Neural cell (in vitro differentiated cells): Measurements from ENCODE around the gene TMEFF2.

Experiments used
- EZH2 ChIP-seq: fragments of 200-600, 300-800 bp; shearing (Covaris generic), sonication (generic); IDR thresholded peaks from 2 replicates; pipeline ENCODE4 v1.6.1; 2014; ENCODE audit warnings: antibody characterized with exemption, low read length, borderline replicate concordance, mild to moderate bottlenecking; ENCODE audit not compliant: insufficient read depth, poor library complexity, severe bottlenecking
- TF ChIP-seq, protein P1 (sequence below): fragments of 450-650 bp; IDR thresholded peaks from 2 replicates; pipeline ENCODE4 v1.5.1; 2014; ENCODE audit warnings: antibody characterized with exemption, mild to moderate bottlenecking, moderate library complexity; ENCODE audit not compliant: poor library complexity, severe bottlenecking

DNA sequence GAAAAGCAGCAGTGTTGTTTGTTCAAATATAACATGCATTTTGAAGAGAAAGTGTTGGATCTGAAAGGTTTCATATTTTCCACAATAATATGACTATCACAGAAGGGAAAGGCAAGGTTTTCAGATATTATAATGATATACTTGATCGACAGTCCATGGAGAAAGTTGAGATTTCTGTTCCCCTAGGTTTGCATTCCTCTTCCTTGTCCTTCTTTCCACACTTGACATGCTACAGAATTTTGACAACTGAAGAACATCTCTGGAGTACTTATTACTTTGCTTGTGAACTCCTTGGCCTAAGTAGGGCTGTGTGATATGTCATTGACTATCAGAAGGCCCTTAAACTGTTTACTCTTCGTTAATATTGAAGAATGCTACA is 46.5 kb downstream of the TMEFF2 start:
- TF ChIP-seq, protein P1, sequence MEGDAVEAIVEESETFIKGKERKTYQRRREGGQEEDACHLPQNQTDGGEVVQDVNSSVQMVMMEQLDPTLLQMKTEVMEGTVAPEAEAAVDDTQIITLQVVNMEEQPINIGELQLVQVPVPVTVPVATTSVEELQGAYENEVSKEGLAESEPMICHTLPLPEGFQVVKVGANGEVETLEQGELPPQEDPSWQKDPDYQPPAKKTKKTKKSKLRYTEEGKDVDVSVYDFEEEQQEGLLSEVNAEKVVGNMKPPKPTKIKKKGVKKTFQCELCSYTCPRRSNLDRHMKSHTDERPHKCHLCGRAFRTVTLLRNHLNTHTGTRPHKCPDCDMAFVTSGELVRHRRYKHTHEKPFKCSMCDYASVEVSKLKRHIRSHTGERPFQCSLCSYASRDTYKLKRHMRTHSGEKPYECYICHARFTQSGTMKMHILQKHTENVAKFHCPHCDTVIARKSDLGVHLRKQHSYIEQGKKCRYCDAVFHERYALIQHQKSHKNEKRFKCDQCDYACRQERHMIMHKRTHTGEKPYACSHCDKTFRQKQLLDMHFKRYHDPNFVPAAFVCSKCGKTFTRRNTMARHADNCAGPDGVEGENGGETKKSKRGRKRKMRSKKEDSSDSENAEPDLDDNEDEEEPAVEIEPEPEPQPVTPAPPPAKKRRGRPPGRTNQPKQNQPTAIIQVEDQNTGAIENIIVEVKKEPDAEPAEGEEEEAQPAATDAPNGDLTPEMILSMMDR: no peak
- no peak for TF ChIP-seq EZH2
